ENCODE measurements around the gene NOVA2. TPM values are rescaled to one million over a fixed set of nuclear protein-coding genes. Genes with fewer than 3 reads are reported as not detected.

NOVA2 gene
- total RNA-seq, 4 donors from 2014 or later: 1.5 to 3.6 (median 2.6) TPM

GRCh38 chr19:45955905-45956608 lies 17.6 kb downstream of the NOVA2 start:
- H3K9me3 ChIP-seq: no peaks in the 10 kb centered on the region
- H3K4me3 ChIP-seq (replicated peaks in 1 of 3): no peak overlapping the region
- peak; percentile 36 to 44 for DNase-seq
- intact Hi-C loops (cut with DNase I): no loop called here
- H3K27ac ChIP-seq: peak overlapping the region in 1 of 3 donors; percentile 48
- no peak for TF ChIP-seq POLR2A (IDR thresholded peaks at IDR 0.05)
- no peak for TF ChIP-seq CTCF (IDR thresholded peaks at IDR 0.05)
- no peaks in the 10 kb centered on the region for H3K36me3 ChIP-seq
- WGBS, 2 donors: 24 to 36% methylated on average over 13 of the region's 13 CpGs
- peaks cover 6 to 9% of the 10 kb centered on the region in 2 donors for H3K4me1 ChIP-seq
- no peaks in the 10 kb centered on the region for H3K27me3 ChIP-seq

- H3K9me3 ChIP-seq: no peaks in the 10 kb centered on the region
- H3K27ac ChIP-seq: no peak overlapping the region
- TF ChIP-seq POLR2A (IDR thresholded peaks at IDR 0.05) (no peak), CTCF (IDR thresholded peaks at IDR 0.05) (no peak)
- H3K36me3 ChIP-seq: no peaks in the 10 kb centered on the region
- intact Hi-C loops (cut with DNase I): no loop called here
- H3K4me1 ChIP-seq: peaks cover 6 to 7% of the 10 kb centered on the region in 2 donors
- H3K27me3 ChIP-seq: no peaks in the 10 kb centered on the region
- 31 to 37% methylated on average over 6 to 9 of the region's 9 CpGs for WGBS, 2 donors
- H3K4me3 ChIP-seq (replicated peaks in 1 of 3): no peak overlapping the region
- DNase-seq: no peak
These were observed 19.5 kb downstream of the NOVA2 start for GRCh38 chr19:45954156-45954555.

DNA sequence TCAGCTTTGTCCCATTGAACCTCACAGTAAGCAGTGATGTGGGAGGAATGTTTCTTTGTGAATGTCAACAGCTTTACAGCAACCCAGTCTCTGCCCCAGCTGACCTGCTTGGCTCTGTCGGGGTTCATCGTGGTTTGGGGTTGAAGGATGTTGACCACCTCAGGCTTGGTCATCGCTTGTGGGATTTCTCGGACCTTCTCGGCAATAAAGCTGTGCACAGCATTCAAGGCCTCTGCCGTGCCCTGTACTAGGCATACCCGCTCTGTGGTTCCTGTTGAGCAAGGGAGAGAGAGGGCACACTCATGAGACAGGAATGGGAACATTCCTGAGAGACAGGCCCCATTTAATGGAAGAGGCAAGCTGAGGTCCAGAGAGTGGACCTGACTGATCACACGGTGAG lies 20.0 kb downstream of the NOVA2 start:
- DNase-seq: no peak
- no peak overlapping the region for H3K4me3 ChIP-seq (replicated peaks in 1 of 3)
- no peaks in the 10 kb centered on the region for H3K27me3 ChIP-seq
- peaks cover 6 to 7% of the 10 kb centered on the region in 2 donors for H3K4me1 ChIP-seq
- no peak overlapping the region for H3K27ac ChIP-seq
- TF ChIP-seq CTCF (IDR thresholded peaks at IDR 0.05) (no peak), POLR2A (IDR thresholded peaks at IDR 0.05) (no peak)
- H3K9me3 ChIP-seq: no peaks in the 10 kb centered on the region
- H3K36me3 ChIP-seq: no peaks in the 10 kb centered on the region
- WGBS, 2 donors: 90 to 95% methylated on average over 8 of the region's 8 CpGs
- intact Hi-C loops (cut with DNase I): no loop called here

DNA sequence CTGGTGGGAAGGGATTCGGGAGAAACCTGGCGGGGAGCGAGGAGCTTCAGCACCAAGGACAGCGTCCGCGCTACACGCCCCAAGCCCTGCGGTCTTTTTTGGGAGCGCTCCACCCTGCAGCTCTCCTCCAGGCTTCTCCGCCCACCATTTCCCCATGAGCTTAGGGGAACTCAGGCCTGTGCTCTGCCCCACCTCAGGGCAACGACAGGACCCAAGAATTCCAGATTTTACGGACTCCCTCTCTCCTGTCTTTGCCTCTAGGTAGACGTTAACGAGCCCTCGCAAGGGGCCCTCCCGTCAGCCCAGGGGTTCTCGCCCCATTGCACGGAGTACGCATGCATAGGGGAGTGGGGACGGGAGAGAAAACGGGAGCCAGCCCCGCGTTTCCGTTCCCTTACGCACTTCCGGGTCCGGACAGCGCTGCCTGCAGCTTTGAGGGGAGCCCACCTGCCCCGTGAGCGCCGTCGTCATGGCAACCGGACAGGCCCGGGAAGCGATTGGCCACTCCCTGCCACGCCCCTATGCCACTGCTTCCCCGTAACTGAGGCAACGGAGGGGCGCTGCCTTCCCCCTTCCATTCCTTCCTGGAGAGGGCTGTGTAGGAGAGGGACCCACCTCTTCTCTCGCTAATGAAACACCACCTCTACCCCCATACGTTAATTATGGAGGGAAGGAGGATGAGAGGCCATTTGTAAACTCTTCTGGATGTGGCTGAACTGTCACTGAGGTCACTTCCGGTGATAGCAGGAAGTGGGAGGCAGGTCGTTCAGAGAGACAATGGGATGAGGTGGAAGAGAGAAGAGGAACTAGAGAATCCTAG lies 20.8 kb downstream of the NOVA2 start:
- H3K9me3 ChIP-seq: no peaks in the 10 kb centered on the region
- peaks cover 6 to 7% of the 10 kb centered on the region in 2 donors for H3K4me1 ChIP-seq
- intact Hi-C loops (cut with DNase I): no loop called here
- H3K36me3 ChIP-seq: no peaks in the 10 kb centered on the region
- 10 to 15% methylated on average over 23 to 40 of the region's 43 CpGs for WGBS, 2 donors
- no peak for TF ChIP-seq POLR2A (IDR thresholded peaks at IDR 0.05)
- no peak for TF ChIP-seq CTCF (IDR thresholded peaks at IDR 0.05)
- peak; percentile 26 to 56 for DNase-seq
- no peaks in the 10 kb centered on the region for H3K27me3 ChIP-seq
- no peak overlapping the region for H3K27ac ChIP-seq
- H3K4me3 ChIP-seq (replicated peaks in 1 of 3): no peak overlapping the region

GRCh38 chr19:45952341-45952685 lies 21.4 kb downstream of the NOVA2 start:
- H3K4me1 ChIP-seq: peaks cover 6 to 7% of the 10 kb centered on the region in 2 donors
- H3K4me3 ChIP-seq (replicated peaks in 1 of 3): no peak overlapping the region
- TF ChIP-seq CTCF (IDR thresholded peaks at IDR 0.05) (no peak), POLR2A (IDR thresholded peaks at IDR 0.05) (no peak)
- no peaks in the 10 kb centered on the region for H3K36me3 ChIP-seq
- H3K9me3 ChIP-seq: no peaks in the 10 kb centered on the region
- 53 to 57% methylated on average over 7 to 8 of the region's 8 CpGs for WGBS, 2 donors
- H3K27ac ChIP-seq: no peak overlapping the region
- intact Hi-C loops (cut with DNase I): no loop called here
- no peak for DNase-seq
- no peaks in the 10 kb centered on the region for H3K27me3 ChIP-seq

All from thyroid gland (tissue), 4 donors.